ENCODE data around the gene HPX.

The HPX gene

DNA sequence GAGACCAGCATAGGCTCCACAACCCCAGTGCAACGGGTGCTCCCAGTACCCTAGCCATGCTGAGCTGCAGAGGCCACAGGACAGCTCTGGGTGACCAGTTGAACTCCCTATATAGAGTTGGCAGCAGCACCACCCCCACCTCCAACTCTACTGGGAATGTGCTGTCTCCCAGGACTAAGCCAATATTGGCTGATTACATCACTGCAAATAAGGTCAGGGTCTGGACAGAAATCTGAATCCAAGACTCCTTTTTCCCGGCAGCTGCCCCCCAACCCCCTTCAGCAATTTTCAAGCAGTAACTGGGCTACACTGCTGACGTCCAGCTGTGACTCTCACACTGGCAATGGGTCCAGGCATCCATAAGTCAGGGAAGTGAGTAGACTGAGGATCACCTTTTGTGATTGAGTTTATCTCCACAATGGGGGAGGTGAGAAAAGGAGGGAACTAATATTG, at the start of gene HPX:
Gene HPX, minus strand, starts transcription at position 82 of the 453 bp plus-strand sequence. Its CDS starts 24 bp downstream, at position 58.
- Histone ChIP-seq H4K20me1 (no peaks in the 10 kb centered on the region), H3K27ac (no peak within 1 kb of the TSS), H3K9ac (no peak within 1 kb of the TSS), H3K4me1 (peaks cover 17 to 31% (median 22%) of the 10 kb centered on the region in 10 experiments), H3K4me2 (no peak within 1 kb of the TSS), H3K4me3 (no peak within 1 kb of the TSS), H3K36me3 (no peaks in the 10 kb centered on the region), H3K9me3 (replicated peaks in 1 of 11) (no peaks in the 10 kb centered on the region), H3K27me3 (no peaks in the 10 kb centered on the region)
- TF ChIP-seq Cebpa-rat (IDR thresholded peaks at IDR 0.05) = no peak

DNA sequence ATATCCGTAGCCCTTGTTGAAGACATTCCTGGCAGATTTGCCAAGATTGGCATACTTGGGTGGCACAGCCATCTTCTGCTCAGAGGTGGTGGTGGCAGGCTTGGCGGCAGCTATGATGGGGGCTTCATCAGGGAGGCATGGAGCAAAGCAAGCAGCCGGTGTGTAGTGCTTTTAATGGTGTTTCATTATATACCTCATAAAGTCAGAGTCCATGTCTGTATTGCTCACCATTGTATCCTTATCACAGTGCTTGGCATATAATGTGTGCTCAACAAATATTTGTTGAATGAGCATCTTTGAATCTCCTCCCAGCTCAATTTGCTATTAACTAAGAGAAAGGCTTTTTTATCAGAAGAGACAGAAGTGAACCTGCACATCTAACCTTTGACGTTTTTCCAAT, 48.5 kb upstream of the HPX start:
- TF ChIP-seq Cebpa-rat (IDR thresholded peaks at IDR 0.05) = no peak
- H3K4me2 ChIP-seq = no peak overlapping the region
- H3K36me3 ChIP-seq = peaks cover 81 to 100% (median 92%) of the 10 kb centered on the region in 11 experiments
- H3K4me3 ChIP-seq = no peak overlapping the region
- no peaks in the 10 kb centered on the region for H3K27me3 ChIP-seq
- no peak overlapping the region for H3K27ac ChIP-seq
- peaks cover 0 to 56% (median 9%) of the 10 kb centered on the region in 11 experiments; a peak in 10 of 22 replicates for H4K20me1 ChIP-seq
- H3K9me3 ChIP-seq (replicated peaks in 1 of 11) = no peaks in the 10 kb centered on the region
- H3K9ac ChIP-seq = no peak overlapping the region
- peaks cover 0 to 10% (median 0%) of the 10 kb centered on the region in 10 experiments; a peak in 1 of 20 replicates for H3K4me1 ChIP-seq

- H3K4me2 ChIP-seq = no peak overlapping the region
- H3K9ac ChIP-seq = no peak overlapping the region
- peaks cover 0 to 56% (median 14%) of the 10 kb centered on the region in 11 experiments; a peak in 10 of 22 replicates for H4K20me1 ChIP-seq
- no peak overlapping the region for H3K27ac ChIP-seq
- H3K36me3 ChIP-seq = peaks cover 81 to 100% (median 92%) of the 10 kb centered on the region in 11 experiments
- H3K4me3 ChIP-seq = no peak overlapping the region
- no peaks in the 10 kb centered on the region for H3K27me3 ChIP-seq
- H3K9me3 ChIP-seq (replicated peaks in 1 of 11) = no peaks in the 10 kb centered on the region
- peaks cover 0 to 10% (median 0%) of the 10 kb centered on the region in 10 experiments; a peak in 3 of 20 replicates for H3K4me1 ChIP-seq
- TF ChIP-seq Cebpa-rat (IDR thresholded peaks at IDR 0.05) = no peak
Observed at GRCh38 chr11:6488821-6489220, 48.0 kb upstream of the HPX start.

DNA sequence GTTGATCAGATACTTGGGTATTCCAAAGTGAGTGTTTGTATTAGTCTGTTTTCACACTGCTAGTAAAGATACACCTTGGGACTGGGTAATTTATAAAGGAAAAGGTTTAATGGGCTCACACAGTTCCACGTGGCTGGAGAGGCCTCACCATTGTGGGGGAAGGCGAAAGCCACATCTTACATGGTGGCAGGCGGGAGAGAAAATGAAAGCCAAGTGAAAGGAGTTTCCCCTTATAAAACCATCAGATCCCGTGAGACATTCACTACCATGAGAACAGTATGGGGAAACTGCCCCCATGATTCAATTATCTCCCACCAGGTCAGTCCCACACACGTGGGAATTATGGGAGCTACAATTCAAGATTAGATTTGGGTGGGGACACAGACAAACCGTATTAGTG, 47.6 kb upstream of the HPX start:
- H3K9me3 ChIP-seq (replicated peaks in 1 of 11) = no peaks in the 10 kb centered on the region
- no peak overlapping the region for H3K4me2 ChIP-seq
- no peak overlapping the region for H3K4me3 ChIP-seq
- no peak for TF ChIP-seq Cebpa-rat (IDR thresholded peaks at IDR 0.05)
- no peak overlapping the region for H3K27ac ChIP-seq
- no peak overlapping the region for H3K9ac ChIP-seq
- H3K36me3 ChIP-seq = peaks cover 81 to 100% (median 92%) of the 10 kb centered on the region in 11 experiments
- H4K20me1 ChIP-seq = peaks cover 0 to 57% (median 13%) of the 10 kb centered on the region in 11 experiments; a peak in 10 of 22 replicates
- peaks cover 0 to 12% (median 1%) of the 10 kb centered on the region in 10 experiments; a peak in 9 of 20 replicates for H3K4me1 ChIP-seq
- no peaks in the 10 kb centered on the region for H3K27me3 ChIP-seq

GRCh38 chr11:6486938-6487337, 46.2 kb upstream of the HPX start:
- H3K4me2 ChIP-seq = no peak overlapping the region; a peak in 1 of 22 replicates
- no peaks in the 10 kb centered on the region for H3K27me3 ChIP-seq
- H3K4me3 ChIP-seq = no peak overlapping the region
- peaks cover 12 to 26% (median 15%) of the 10 kb centered on the region in 10 experiments for H3K4me1 ChIP-seq
- no peak for TF ChIP-seq Cebpa-rat (IDR thresholded peaks at IDR 0.05)
- peaks cover 0 to 71% (median 15%) of the 10 kb centered on the region in 11 experiments; a peak in 11 of 22 replicates for H4K20me1 ChIP-seq
- peaks cover 77 to 99% (median 90%) of the 10 kb centered on the region in 11 experiments for H3K36me3 ChIP-seq
- no peak overlapping the region for H3K9ac ChIP-seq
- H3K27ac ChIP-seq = no peak overlapping the region
- no peaks in the 10 kb centered on the region for H3K9me3 ChIP-seq (replicated peaks in 1 of 11)

DNA sequence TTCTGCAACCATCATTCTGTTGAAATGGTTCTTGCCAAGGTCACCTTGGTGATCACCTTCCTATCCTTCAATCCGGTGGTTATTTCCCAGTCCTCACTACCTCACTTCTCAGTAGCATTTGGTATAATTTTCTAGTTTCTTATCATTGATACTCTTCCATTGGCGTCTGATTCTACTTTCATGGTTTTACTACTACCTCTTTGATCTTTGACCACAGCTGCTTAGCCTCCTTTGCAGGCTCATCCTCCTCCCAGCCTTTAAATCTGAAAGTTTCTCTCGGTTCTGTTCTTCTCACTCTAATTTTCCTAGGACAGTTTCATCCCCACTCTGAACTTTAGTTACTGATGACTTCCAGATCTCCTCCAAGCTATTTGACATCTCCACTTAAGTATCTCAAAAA, 45.5 kb upstream of the HPX start:
- TF ChIP-seq Cebpa-rat (IDR thresholded peaks at IDR 0.05) = no peak
- H3K4me2 ChIP-seq = no peak overlapping the region
- H4K20me1 ChIP-seq = peaks cover 0 to 74% (median 19%) of the 10 kb centered on the region in 11 experiments; a peak in 11 of 22 replicates
- H3K9ac ChIP-seq = no peak overlapping the region
- H3K27ac ChIP-seq = no peak overlapping the region
- H3K9me3 ChIP-seq (replicated peaks in 1 of 11) = no peaks in the 10 kb centered on the region
- H3K4me3 ChIP-seq = no peak overlapping the region
- peaks cover 13 to 26% (median 16%) of the 10 kb centered on the region in 10 experiments for H3K4me1 ChIP-seq
- no peaks in the 10 kb centered on the region for H3K27me3 ChIP-seq
- peaks cover 73 to 92% (median 88%) of the 10 kb centered on the region in 11 experiments for H3K36me3 ChIP-seq

DNA sequence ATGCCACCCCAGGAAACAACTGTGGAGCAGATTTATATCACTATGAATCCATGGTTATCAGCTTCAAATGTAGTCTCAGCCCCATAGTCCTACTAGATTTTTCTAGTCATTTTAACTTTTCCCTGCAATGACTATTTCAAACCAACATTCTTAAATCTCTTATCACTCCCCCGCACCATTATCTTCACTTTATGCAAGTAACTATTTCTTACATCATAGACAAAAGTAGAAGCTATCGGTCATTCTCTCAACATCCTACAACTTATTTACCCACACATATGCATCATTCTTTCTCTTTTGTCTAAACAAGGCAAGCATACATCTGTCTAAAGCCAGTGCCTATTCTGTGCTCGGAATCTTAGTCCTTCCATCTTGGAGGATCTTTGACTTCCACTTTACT, 44.9 kb upstream of the HPX start:
- Histone ChIP-seq H3K9ac (no peak overlapping the region), H3K9me3 (replicated peaks in 1 of 11) (no peaks in the 10 kb centered on the region), H4K20me1 (peaks cover 0 to 74% (median 19%) of the 10 kb centered on the region in 11 experiments; a peak in 11 of 22 replicates), H3K36me3 (peaks cover 71 to 87% (median 84%) of the 10 kb centered on the region in 11 experiments), H3K27me3 (no peaks in the 10 kb centered on the region), H3K4me1 (peaks cover 14 to 27% (median 18%) of the 10 kb centered on the region in 10 experiments), H3K4me2 (no peak overlapping the region), H3K4me3 (no peak overlapping the region), H3K27ac (no peak overlapping the region)
- no peak for TF ChIP-seq Cebpa-rat (IDR thresholded peaks at IDR 0.05)

DNA sequence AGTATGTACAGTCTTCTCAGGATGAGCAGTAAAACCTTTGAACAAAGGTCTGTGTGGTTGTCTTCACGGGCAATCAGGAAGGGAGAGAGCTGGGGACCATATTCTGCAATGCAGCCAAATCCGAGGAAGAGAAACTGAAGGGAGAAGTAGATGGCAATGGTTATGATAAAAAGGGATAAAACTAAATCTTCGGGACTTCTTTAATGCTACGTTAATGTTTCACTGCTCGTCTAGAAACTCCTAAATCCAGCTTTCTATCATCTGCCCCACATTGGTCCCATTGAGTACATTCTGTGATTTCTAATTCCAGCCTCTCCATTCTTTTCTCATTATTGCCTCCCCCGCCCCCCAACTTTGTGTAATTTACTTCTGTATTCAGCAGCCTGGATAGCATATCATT, 42.2 kb upstream of the HPX start:
- H3K27me3 ChIP-seq = no peaks in the 10 kb centered on the region
- peaks cover 26 to 48% (median 31%) of the 10 kb centered on the region in 10 experiments for H3K4me1 ChIP-seq
- H3K9ac ChIP-seq = peak overlapping the region in 9 of 11 experiments; percentile 92 to 95 (median 93); a peak in 11 of 22 replicates
- no peaks in the 10 kb centered on the region for H3K9me3 ChIP-seq (replicated peaks in 1 of 11)
- no peak for TF ChIP-seq Cebpa-rat (IDR thresholded peaks at IDR 0.05)
- peaks cover 61 to 79% (median 76%) of the 10 kb centered on the region in 11 experiments for H3K36me3 ChIP-seq
- peak overlapping the region in 5 of 11 experiments; percentile 86 to 93 (median 91); a peak in 5 of 22 replicates for H3K27ac ChIP-seq
- H3K4me2 ChIP-seq = peak overlapping the region; percentile 93 to 100 (median 97)
- peaks cover 0 to 58% (median 18%) of the 10 kb centered on the region in 11 experiments; a peak in 12 of 22 replicates for H4K20me1 ChIP-seq
- H3K4me3 ChIP-seq = peak overlapping the region in 7 of 10 experiments; percentile 81 to 88 (median 83); a peak in 8 of 20 replicates

DNA sequence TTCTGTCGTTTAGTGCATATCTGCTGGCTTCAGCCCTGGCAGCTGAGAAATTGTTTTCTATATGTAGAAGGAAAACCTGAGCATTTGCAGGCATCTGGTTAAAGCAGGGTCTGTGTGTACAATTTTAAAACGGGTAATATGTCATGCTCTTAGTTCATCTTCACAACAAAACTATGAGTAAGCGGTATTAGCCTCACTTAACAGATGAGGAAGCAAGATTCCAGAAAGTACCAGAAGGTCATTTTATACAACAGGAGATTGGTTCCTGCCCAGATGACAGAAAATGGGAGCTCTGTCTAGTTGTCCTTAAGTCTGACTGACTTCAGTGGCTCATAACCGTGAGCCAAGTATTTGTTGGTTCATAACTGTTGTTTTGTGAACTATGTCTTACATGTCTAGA, 41.7 kb upstream of the HPX start:
- Histone ChIP-seq H3K9ac (peak overlapping the region; percentile 87 to 95 (median 93)), H3K4me3 (peak overlapping the region; percentile 70 to 93 (median 82)), H3K9me3 (replicated peaks in 1 of 11) (no peaks in the 10 kb centered on the region), H3K27ac (peak overlapping the region in 10 of 11 experiments; percentile 77 to 93 (median 90); a peak in 20 of 22 replicates), H4K20me1 (peaks cover 0 to 55% (median 22%) of the 10 kb centered on the region in 11 experiments; a peak in 12 of 22 replicates), H3K4me1 (peaks cover 26 to 48% (median 31%) of the 10 kb centered on the region in 10 experiments), H3K36me3 (peaks cover 65 to 79% (median 76%) of the 10 kb centered on the region in 11 experiments), H3K4me2 (peak overlapping the region; percentile 93 to 100 (median 97)), H3K27me3 (no peaks in the 10 kb centered on the region)
- no peak for TF ChIP-seq Cebpa-rat (IDR thresholded peaks at IDR 0.05)

All from BLaER1 treated with 17β-estradiol and CSF1 and Interleukin-3, amounts not matched to agents 10 nM and 100 nM (cell line).